ENCODE measurements around the gene HOXB3. TPM values are rescaled to one million over a fixed set of nuclear protein-coding genes. Genes with fewer than 3 reads are reported as not detected.

HOXB3 gene
- total RNA-seq, 4 donors from 2014 or later: 10.6 to 30.0 (median 18.0) TPM

DNA sequence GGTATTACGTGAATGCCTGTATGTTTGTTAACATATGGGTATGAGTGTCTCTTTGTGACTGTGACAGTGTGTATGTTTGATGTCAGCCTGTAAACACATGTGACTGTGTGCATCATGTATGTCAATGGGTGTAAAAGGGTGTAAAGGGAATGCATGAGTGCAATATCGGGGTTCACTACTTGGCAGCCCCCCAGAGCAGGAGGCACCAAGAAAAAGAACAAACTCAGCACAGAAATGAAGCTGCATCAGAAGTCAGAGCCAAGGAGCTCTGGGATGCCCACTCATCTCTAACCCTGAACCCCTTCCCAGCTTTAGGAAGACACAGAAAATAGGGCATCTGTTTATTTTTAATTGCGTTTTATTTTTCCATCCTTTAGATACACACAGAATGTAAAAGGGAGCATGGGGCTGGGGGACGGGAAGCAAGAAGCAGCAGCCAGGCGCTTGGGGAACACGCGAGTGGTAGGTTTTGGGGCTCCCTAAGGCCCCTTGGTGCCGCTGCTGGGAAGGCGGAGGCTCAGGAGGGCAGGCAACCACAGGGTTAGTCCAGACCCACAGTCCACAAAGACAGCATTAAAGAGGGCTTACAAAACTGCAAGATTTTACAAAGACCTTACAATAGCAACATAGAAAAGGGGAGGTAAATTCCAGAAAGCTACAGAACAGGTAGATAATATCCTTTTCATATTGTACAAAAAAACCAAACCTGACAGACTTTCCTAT, 17.0 kb upstream of the HOXB3 start:
- intact Hi-C loops (cut with DNase I; ENCODE audit: low total_unique reads): no loop called here
- H3K27ac ChIP-seq: no peak overlapping the region
- TF ChIP-seq POLR2A (IDR thresholded peaks at IDR 0.05): no peak

GRCh38 chr17:48605991-48606891, 16.2 kb upstream of the HOXB3 start:
- H3K9me3 ChIP-seq: no peaks in the 10 kb centered on the region
- TF ChIP-seq, protein P1, sequence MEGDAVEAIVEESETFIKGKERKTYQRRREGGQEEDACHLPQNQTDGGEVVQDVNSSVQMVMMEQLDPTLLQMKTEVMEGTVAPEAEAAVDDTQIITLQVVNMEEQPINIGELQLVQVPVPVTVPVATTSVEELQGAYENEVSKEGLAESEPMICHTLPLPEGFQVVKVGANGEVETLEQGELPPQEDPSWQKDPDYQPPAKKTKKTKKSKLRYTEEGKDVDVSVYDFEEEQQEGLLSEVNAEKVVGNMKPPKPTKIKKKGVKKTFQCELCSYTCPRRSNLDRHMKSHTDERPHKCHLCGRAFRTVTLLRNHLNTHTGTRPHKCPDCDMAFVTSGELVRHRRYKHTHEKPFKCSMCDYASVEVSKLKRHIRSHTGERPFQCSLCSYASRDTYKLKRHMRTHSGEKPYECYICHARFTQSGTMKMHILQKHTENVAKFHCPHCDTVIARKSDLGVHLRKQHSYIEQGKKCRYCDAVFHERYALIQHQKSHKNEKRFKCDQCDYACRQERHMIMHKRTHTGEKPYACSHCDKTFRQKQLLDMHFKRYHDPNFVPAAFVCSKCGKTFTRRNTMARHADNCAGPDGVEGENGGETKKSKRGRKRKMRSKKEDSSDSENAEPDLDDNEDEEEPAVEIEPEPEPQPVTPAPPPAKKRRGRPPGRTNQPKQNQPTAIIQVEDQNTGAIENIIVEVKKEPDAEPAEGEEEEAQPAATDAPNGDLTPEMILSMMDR (IDR thresholded peaks at IDR 0.05): no peak
- TF ChIP-seq POLR2A (IDR thresholded peaks at IDR 0.05): no peak
- peaks cover 5 to 90% of the 10 kb centered on the region in 2 donors for H3K27me3 ChIP-seq
- H3K4me1 ChIP-seq: peaks cover 0 to 7% of the 10 kb centered on the region in 2 donors
- H3K27ac ChIP-seq: no peak overlapping the region
- H3K36me3 ChIP-seq: no peaks in the 10 kb centered on the region
- intact Hi-C loops (cut with DNase I; ENCODE audit: low total_unique reads): no loop called here
- H3K4me3 ChIP-seq: no peak overlapping the region
- no peak for DNase-seq

More for the DNA sequence above, 17.0 kb upstream of the HOXB3 start:
- DNase-seq: no peak
- Histone ChIP-seq H3K36me3 (no peaks in the 10 kb centered on the region), H3K27me3 (peaks cover 12 to 90% of the 10 kb centered on the region in 2 donors), H3K4me3 (no peak overlapping the region), H3K4me1 (peaks cover 0 to 7% of the 10 kb centered on the region in 2 donors), H3K9me3 (no peaks in the 10 kb centered on the region)

DNA sequence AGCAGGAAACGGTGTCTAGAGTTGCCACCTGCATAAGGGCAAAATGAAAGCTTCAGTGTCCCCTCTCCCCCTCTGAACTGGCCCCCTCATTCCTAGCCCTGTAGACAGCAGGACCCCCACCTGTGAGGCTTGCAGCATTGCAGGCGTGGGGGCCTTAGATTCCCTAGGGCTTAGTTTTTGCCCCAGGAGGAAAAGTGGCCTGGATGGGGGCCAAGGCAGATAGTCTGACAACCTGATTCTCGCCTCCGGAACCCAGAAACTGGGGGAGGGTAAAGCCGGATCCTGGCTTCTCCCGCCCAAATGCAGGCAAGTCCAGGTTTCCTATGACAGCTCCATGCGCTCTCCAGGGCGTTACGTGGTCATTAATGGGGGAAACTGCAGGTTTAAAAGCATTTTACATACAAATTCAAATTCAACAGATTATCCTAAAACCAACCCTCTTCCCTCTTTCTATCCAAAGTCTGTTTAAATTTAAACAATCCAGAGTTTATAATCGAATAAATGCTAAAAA, 15.4 kb upstream of the HOXB3 start:
- H3K4me3 ChIP-seq: no peak overlapping the region
- peaks cover under 1 to 87% of the 10 kb centered on the region in 2 donors for H3K27me3 ChIP-seq
- intact Hi-C loops (cut with DNase I; ENCODE audit: low total_unique reads): no loop called here
- peaks cover 0 to 5% of the 10 kb centered on the region in 2 donors for H3K4me1 ChIP-seq
- peak overlapping the region; percentile 3 to 65 for H3K27ac ChIP-seq
- H3K36me3 ChIP-seq: no peaks in the 10 kb centered on the region
- DNase-seq: no peak
- no peak for TF ChIP-seq POLR2A (IDR thresholded peaks at IDR 0.05)
- TF ChIP-seq, protein P1 (IDR thresholded peaks at IDR 0.05): no peak
- H3K9me3 ChIP-seq: no peaks in the 10 kb centered on the region

- Histone ChIP-seq H3K27ac (peak within 1 kb of the TSS; percentile 3 to 65), H3K9me3 (no peaks in the 10 kb centered on the region), H3K36me3 (no peaks in the 10 kb centered on the region), H3K27me3 (peaks cover 0 to 84% of the 10 kb centered on the region in 2 donors), H3K4me3 (peak within 1 kb of the TSS; percentile 17 to 21), H3K4me1 (no peaks in the 10 kb centered on the region)
- TF ChIP-seq, protein P1 (IDR thresholded peaks at IDR 0.05): no peak
- TF ChIP-seq POLR2A (IDR thresholded peaks at IDR 0.05): peak; percentile 37 to 39
- no peak for DNase-seq
- intact Hi-C loops (cut with DNase I; ENCODE audit: low total_unique reads): no loop called here
Measured at GRCh38 chr17:48604770-48605329, 14.8 kb upstream of the HOXB3 start, which contains the start of gene HOXB6. HOXB6 (minus strand) TSS chr17:48604986; CDS start chr17:48598150, 6,836 bp downstream.
